GM21737 (cell line): ENCODE results near the gene PRR14.

Experiments
- ATAC-seq: cut with Tn5 transposase; IDR thresholded peaks from one replicate; pipeline ENCODE4 v1.9.1; 2021; ENCODE audit warnings: mild to moderate bottlenecking, moderate library complexity; ENCODE audit not compliant: unreplicated experiment

The PRR14 gene

DNA sequence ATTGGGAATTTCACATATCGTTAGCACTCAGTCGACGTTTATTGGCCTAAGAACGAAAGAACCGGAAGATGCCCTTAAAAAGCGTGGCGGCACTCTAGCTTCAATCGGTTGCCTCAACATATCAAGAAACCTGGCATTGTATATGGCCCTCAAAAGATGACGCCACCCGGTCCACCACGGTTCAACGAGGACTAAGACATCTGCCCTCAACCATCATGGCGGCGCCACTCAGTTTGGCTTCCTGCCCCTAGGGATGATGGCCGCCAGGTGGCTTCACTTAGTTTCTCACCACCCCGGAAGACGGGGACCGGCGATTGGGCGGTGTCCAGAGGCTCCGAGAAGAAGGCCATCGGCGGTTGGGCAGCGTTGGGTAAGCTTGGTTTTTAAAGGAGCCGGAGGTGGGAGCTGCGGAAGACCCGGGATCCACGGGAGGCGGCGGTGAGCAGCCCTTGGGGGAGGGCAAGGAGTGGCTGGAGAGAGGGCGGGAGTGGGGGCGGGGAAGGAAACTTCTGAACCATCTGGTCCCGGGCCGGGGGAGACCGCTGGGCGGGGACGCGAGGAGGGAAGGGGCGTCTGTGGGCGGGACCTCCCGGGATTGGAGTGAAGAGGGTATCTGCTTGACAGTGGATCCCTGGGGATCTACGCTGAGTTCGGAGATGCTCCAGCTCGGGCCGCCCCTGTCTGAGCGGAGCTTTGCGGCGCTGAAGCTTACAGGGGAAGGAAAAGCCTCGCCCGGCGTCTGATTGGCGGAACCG lies at the start of gene PRR14:
PRR14 (plus strand) TSS at position 592 of the 755 bp plus-strand sequence. CDS start 686 bp downstream, outside the sequence.
- ATAC-seq = peak; percentile 64

DNA sequence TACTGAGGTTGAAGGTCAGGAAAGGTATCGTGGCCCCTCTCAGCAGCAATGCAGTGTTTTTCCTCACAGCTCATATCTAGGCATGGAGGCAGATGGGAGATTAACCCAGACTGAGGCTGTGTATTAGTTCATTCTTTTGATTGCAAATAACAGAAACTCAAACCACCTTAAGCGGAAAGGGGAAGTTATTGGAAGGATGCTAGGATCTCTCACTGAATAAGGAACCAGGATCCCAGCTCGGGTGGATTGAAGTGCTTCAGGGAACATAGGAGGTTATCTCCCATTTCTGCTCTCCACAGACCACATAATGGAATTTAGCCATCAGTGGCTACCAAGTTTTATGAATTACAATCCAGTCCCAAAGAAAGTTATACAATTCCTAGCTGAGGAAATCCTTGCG lies 48.8 kb upstream of the PRR14 start:
- ATAC-seq = no peak

DNA sequence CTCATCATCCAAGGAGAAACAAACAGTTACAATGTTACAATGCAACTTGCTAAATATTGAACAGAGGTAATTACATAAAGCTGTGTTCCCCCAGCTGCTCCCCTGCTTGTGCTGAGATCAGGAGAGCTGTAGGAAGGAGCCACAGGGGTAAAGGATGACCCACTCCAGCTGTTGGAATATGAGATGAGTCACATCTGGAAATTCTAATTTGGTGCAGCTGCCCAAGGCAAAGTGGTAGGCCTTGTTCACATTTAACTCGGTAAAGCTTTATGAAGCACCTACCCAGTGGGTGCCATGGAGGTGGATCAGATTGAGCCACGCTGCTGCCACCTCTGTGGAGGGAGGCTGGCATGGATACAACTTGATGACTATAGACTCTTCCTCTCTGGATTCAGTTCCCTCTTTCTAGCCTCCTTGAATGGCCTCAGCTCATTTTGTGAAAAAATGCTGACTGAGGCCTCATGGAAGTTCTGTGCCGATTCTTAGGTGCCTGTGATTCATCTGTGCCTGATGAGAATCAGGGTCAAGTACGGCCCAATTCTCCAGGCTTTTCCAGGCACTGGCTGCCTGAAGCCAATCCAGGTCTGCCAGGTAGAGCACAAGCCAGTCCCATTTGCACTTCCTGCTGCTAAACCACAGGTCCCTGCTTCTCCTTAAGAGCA lies 48.0 kb upstream of the PRR14 start:
- ATAC-seq = no peak

- ATAC-seq = no peak
Observed at GRCh38 chr16:30603945-30604315, 46.8 kb upstream of the PRR14 start.

- no peak for ATAC-seq
Observed at GRCh38 chr16:30604316-30604947, 46.3 kb upstream of the PRR14 start.

- no peak for ATAC-seq
Observed at GRCh38 chr16:30605158-30605557, 45.6 kb upstream of the PRR14 start.

DNA sequence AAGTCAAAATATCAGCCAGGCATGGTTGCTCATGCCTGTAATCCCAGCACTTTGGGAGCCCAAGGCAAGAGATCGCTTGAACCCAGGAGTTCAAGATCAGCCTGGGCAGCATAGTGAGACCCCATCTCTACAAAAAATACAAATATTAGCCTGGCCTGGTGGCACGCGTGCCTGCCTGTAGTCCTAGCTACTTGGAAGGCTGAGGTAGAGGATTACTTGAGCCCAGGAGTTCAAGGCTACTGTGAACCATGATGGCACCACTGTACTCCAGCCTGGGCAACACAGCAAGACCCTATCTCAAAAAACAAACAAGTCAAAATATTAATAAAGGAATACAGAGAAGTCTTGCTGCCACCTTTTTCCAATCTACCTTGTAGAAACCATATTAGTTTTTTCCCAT lies 44.8 kb upstream of the PRR14 start:
- no peak for ATAC-seq

DNA sequence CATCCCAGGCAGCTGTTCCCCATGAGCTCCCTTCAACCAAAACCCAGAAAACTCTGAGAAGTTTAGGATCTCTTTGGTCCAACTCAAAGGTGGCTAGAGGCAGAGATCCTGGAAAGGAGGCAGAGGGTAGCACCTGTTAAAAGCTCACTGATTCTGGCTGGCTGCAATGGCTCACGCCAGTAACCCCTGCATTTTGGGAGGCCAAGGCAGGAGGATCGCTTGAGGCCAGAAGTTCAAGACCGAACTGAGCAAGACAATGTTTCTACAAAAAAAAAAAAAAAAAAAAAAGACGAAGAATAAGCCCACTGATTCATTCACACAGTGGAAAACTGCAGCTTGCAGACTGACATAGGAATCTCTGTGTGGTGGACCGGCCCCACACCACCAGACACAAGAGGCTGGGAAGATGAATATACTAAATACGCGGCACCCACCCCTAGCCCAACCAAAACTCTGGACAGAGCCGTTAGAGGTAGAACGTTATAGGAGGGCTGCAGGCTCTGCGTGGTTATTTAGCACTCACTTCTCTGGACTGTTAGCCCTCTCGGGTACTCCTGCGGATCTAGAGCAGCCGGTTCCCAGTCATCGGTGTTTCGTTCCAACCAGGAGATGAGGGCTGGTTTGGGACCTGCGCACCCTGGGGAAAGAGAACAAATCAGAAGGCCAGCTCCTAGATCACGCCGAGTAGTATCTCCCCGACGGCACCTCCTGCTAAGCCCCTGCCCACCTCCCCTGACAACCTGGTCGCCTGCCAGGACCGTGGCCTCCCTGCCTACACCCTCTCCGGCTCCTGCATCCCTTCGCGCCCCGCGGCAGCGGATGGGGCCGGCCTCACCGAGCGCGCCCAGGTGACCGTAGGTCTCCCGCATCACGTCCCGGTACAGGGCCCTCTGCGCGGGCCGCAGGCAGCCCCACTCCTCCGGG lies 41.5 kb upstream of the PRR14 start:
- ATAC-seq = no peak

GRCh38 chr16:30609926-30610839 lies 40.6 kb upstream of the PRR14 start, which contains the start of gene ZNF689:
ZNF689 (minus strand) TSS chr16:30610389; CDS start chr16:30610041, 348 bp downstream.
- peak; percentile 88 for ATAC-seq

- no peak for ATAC-seq
Observed at GRCh38 chr16:30615358-30616091, 35.2 kb upstream of the PRR14 start.

DNA sequence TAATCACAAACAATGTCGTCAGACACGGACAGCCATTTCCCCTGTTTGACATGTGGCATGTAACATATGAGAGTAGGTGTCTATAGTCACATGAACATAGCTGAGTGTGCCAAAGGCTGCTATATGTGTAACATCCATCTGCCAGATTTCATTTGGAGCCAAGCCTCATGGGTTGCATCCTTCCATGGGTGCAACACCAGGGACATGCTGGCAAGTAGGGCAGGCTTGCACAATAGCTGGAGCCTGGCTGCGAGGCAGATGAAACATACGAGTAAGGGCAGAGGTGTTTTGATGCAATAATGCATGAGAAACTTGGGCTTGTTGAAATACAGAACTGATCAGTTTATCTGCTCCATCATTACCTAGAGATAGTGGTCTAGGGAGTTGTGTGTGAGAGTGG lies 31.6 kb upstream of the PRR14 start:
- no peak for ATAC-seq

GRCh38 chr16:30619638-30620037 lies 31.1 kb upstream of the PRR14 start:
- ATAC-seq = no peak

DNA sequence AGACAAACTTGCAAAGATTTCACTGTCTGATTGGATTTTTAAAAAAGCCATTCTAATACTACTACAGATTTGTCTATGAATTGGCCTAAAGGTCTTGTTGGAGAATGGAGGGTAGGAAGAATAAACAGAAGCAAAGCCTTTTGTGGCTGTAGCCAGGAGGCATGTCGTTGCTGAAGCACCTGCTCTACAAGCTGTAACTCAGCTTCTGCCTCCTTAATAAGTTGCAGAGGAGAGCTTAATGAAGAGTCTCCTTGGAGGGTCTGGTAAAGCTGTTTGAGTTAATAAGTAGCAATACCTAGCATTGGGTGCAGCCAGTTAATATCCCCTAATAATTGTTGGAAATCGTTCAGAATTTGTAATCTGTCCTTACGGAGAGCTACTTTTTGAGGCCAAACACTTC lies 30.6 kb upstream of the PRR14 start:
- no peak for ATAC-seq

- ATAC-seq = no peak
Observed at GRCh38 chr16:30621765-30622164, 29.0 kb upstream of the PRR14 start.

DNA sequence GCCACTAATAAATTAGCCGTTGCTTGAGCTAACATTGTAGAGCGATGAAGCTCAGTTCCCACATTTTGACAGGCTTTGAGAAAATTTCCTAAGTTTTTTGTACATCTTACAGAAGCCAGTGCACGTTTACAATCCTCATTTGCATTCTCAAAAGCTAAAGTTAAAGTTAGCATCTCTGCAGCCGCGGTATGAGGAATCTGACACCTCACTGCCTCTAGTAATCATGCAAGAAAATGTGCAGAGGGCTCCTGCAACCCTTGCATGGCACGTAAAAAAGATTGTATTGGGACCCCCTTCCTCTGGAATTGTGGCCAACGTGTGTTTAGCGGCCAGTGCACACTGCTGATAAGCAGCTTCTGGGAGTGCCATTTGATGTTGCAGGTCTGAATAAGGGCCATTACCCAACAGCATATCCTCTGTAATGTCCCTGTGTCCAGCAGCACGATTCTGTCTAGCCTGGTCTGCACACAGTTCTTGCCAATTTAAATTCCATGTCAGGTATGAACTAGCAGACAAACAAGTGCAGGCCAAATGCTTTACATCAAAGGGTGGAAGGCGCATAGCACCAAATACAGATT lies 28.2 kb upstream of the PRR14 start:
- ATAC-seq = no peak

GRCh38 chr16:30623536-30624283 lies 27.1 kb upstream of the PRR14 start:
- no peak for ATAC-seq

GRCh38 chr16:30626236-30626635 lies 24.5 kb upstream of the PRR14 start:
- no peak for ATAC-seq
